ENCODE measurements around the gene CNTNAP4. TPM values are rescaled to one million over a fixed set of nuclear protein-coding genes. Genes with fewer than 3 reads are reported as not detected.

The CNTNAP4 gene
- total RNA-seq, 1 donor from 2014 or later, result not detected

GRCh38 chr16:76443973-76444372 is 166.8 kb downstream of the CNTNAP4 start:
- no peak for TF ChIP-seq CTCF (IDR thresholded peaks at IDR 0.05; ENCODE audit: insufficient read depth, low read length, poor library complexity, severe bottlenecking)
- Histone ChIP-seq H3K36me3 (ENCODE audit: control insufficient read depth, insufficient read depth, low read length) (no peaks in the 10 kb centered on the region), H3K4me3 (ENCODE audit: low read depth, low read length) (no peak overlapping the region), H3K27me3 (ENCODE audit: control insufficient read depth, insufficient read depth, low read length) (no peaks in the 10 kb centered on the region)
- DNase-seq (ENCODE audit: low read depth), result no peak

- Histone ChIP-seq H3K4me3 (ENCODE audit: low read depth, low read length) (no peak overlapping the region), H3K36me3 (ENCODE audit: control insufficient read depth, insufficient read depth, low read length) (no peaks in the 10 kb centered on the region), H3K27me3 (ENCODE audit: control insufficient read depth, insufficient read depth, low read length) (no peaks in the 10 kb centered on the region)
- no peak for DNase-seq (ENCODE audit: low read depth)
- TF ChIP-seq CTCF (IDR thresholded peaks at IDR 0.05; ENCODE audit: insufficient read depth, low read length, poor library complexity, severe bottlenecking), result no peak
Measured at GRCh38 chr16:76444832-76445231, 167.6 kb downstream of the CNTNAP4 start.

- H3K36me3 ChIP-seq (ENCODE audit: control insufficient read depth, insufficient read depth, low read length), result no peaks in the 10 kb centered on the region
- DNase-seq (ENCODE audit: low read depth), result no peak
- no peak overlapping the region for H3K4me3 ChIP-seq (ENCODE audit: low read depth, low read length)
- TF ChIP-seq CTCF (IDR thresholded peaks at IDR 0.05; ENCODE audit: insufficient read depth, low read length, poor library complexity, severe bottlenecking), result no peak
- H3K27me3 ChIP-seq (ENCODE audit: control insufficient read depth, insufficient read depth, low read length), result no peaks in the 10 kb centered on the region
Measured at GRCh38 chr16:76445815-76446214, 168.6 kb downstream of the CNTNAP4 start.

- Histone ChIP-seq H3K36me3 (ENCODE audit: control insufficient read depth, insufficient read depth, low read length) (no peaks in the 10 kb centered on the region), H3K4me3 (ENCODE audit: low read depth, low read length) (no peak overlapping the region), H3K27me3 (ENCODE audit: control insufficient read depth, insufficient read depth, low read length) (no peaks in the 10 kb centered on the region)
- DNase-seq (ENCODE audit: low read depth), result no peak
- no peak for TF ChIP-seq CTCF (IDR thresholded peaks at IDR 0.05; ENCODE audit: insufficient read depth, low read length, poor library complexity, severe bottlenecking)
Measured at GRCh38 chr16:76446251-76446650, 169.1 kb downstream of the CNTNAP4 start.

- TF ChIP-seq CTCF (IDR thresholded peaks at IDR 0.05; ENCODE audit: insufficient read depth, low read length, poor library complexity, severe bottlenecking), result no peak
- H3K27me3 ChIP-seq (ENCODE audit: control insufficient read depth, insufficient read depth, low read length), result no peaks in the 10 kb centered on the region
- H3K4me3 ChIP-seq (ENCODE audit: low read depth, low read length), result no peak overlapping the region
- no peaks in the 10 kb centered on the region for H3K36me3 ChIP-seq (ENCODE audit: control insufficient read depth, insufficient read depth, low read length)
- DNase-seq (ENCODE audit: low read depth), result no peak
Measured at GRCh38 chr16:76450890-76451289, 173.7 kb downstream of the CNTNAP4 start.

- Histone ChIP-seq H3K4me3 (ENCODE audit: low read depth, low read length) (no peak overlapping the region), H3K36me3 (ENCODE audit: control insufficient read depth, insufficient read depth, low read length) (no peaks in the 10 kb centered on the region), H3K27me3 (ENCODE audit: control insufficient read depth, insufficient read depth, low read length) (no peaks in the 10 kb centered on the region)
- DNase-seq (ENCODE audit: low read depth), result no peak
- no peak for TF ChIP-seq CTCF (IDR thresholded peaks at IDR 0.05; ENCODE audit: insufficient read depth, low read length, poor library complexity, severe bottlenecking)
Measured at GRCh38 chr16:76455257-76455656, 178.1 kb downstream of the CNTNAP4 start.

All from kidney epithelial cell (primary cell).